ENCODE data around the gene KCNK4.

DNA sequence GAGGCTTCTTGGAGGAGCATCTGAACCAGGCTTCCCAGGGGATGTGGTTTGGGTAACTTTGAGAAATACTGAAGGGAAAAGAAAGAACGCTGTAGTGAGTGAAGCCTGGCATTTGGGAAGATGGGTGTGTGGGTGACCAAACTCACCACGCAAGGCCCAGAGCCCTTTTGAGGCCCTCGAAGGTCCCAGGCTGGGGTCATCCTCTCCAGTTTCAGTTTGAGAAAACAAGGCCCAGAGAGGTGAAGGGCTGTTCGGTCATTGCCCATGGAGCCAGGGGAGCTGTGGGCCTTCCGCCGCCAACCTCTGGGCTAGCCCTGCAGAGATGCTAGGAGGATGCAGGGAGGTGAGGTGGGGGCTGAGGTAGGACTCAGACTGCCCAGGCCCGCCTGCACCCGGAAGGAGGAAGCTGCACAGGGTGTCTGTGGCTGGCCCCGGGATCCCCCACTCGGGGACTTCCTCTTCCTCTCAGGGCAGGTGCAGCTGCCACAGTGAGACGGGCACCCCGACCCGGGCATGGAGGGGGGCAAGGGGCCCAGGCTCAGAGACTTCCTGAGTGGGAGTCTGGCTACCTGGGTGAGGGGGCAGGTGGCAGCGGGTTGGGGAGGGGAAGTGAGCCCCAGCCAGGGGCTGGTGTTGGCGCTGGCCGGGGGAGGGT, 48.8 kb downstream of the KCNK4 start, which contains the start of gene CCDC88B:
- no peak for TF ChIP-seq REXO4 (CRISPR knock-in tag; IDR thresholded peaks at IDR 0.05; ENCODE audit: borderline replicate concordance)
- no peak for TF ChIP-seq RBAK (CRISPR knock-in tag; IDR thresholded peaks at IDR 0.05)
- TF ChIP-seq ZNF451 (CRISPR knock-in tag; IDR thresholded peaks at IDR 0.05) = no peak
- TF ChIP-seq SMAD3 (CRISPR knock-in tag; IDR thresholded peaks at IDR 0.05) = no peak
- no peak for TF ChIP-seq FOXA3 (CRISPR knock-in tag; IDR thresholded peaks at IDR 0.05)

Data from HepG2 (cell line).